22Rv1 (cell line): ENCODE data around the gene JPH3.

Source experiments
- ZFX ChIP-seq: fragments of 450-650 bp; IDR thresholded peaks from 2 replicates; pipeline ENCODE4 v1.6.1; 2017; ENCODE audit warnings: antibody characterized with exemption, borderline replicate concordance
- TF ChIP-seq, protein P1 (sequence below): fragments of 450-650 bp; IDR thresholded peaks from 2 replicates; pipeline ENCODE4 v1.5.1; 2017; ENCODE audit warnings: mild to moderate bottlenecking

DNA sequence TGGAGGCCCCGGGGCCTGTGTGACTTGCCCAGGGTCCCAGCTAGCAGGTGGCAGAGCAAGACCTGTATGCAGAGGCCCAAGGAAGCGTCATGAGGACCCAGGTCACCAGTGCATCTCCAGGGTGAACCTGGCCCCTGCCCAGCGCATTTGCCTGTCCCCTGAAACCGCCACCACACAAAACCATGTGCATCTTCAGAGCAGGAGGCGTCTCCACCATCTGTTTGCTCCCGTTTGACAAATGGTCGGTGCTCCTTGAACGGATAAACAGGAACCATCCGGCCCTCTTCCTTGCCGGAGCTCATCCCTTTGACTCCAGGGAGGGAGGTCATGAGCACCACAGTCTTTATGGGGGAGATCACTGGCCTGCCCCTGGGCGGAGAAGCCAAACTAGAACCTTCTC lies 62.5 kb downstream of the JPH3 start:
- TF ChIP-seq, protein P1, sequence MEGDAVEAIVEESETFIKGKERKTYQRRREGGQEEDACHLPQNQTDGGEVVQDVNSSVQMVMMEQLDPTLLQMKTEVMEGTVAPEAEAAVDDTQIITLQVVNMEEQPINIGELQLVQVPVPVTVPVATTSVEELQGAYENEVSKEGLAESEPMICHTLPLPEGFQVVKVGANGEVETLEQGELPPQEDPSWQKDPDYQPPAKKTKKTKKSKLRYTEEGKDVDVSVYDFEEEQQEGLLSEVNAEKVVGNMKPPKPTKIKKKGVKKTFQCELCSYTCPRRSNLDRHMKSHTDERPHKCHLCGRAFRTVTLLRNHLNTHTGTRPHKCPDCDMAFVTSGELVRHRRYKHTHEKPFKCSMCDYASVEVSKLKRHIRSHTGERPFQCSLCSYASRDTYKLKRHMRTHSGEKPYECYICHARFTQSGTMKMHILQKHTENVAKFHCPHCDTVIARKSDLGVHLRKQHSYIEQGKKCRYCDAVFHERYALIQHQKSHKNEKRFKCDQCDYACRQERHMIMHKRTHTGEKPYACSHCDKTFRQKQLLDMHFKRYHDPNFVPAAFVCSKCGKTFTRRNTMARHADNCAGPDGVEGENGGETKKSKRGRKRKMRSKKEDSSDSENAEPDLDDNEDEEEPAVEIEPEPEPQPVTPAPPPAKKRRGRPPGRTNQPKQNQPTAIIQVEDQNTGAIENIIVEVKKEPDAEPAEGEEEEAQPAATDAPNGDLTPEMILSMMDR: no peak
- TF ChIP-seq ZFX: no peak
